ENCODE results near the gene GMDS.

The GMDS gene

GRCh38 chr6:1820714-1821113 is 424.7 kb downstream of the GMDS start:
- no peak for DNase-seq

- DNase-seq = no peak
These were observed 425.2 kb downstream of the GMDS start for GRCh38 chr6:1820165-1820564.

GRCh38 chr6:1819007-1819406 is 426.4 kb downstream of the GMDS start:
- DNase-seq = no peak

- DNase-seq = no peak
These were observed 428.2 kb downstream of the GMDS start for GRCh38 chr6:1817033-1817761.

GRCh38 chr6:1815827-1816452 is 429.5 kb downstream of the GMDS start:
- no peak for DNase-seq

GRCh38 chr6:1814279-1814678 is 431.1 kb downstream of the GMDS start:
- no peak for DNase-seq

- no peak for DNase-seq
These were observed 432.9 kb downstream of the GMDS start for GRCh38 chr6:1812487-1812886.

- no peak for DNase-seq
These were observed 433.4 kb downstream of the GMDS start for GRCh38 chr6:1812034-1812433.

- DNase-seq = no peak
These were observed 434.5 kb downstream of the GMDS start for GRCh38 chr6:1810880-1811279.

- DNase-seq = no peak
These were observed 436.0 kb downstream of the GMDS start for GRCh38 chr6:1809291-1809988.

GRCh38 chr6:1806935-1807334 is 438.5 kb downstream of the GMDS start:
- no peak for DNase-seq

- no peak for DNase-seq
These were observed 442.7 kb downstream of the GMDS start for GRCh38 chr6:1802491-1803395.

GRCh38 chr6:1801401-1801800 is 444.0 kb downstream of the GMDS start:
- no peak for DNase-seq

- DNase-seq = no peak
These were observed 444.6 kb downstream of the GMDS start for GRCh38 chr6:1800845-1801244.

- no peak for DNase-seq
These were observed 446.5 kb downstream of the GMDS start for GRCh38 chr6:1798965-1799325.

GRCh38 chr6:1798303-1798964 is 447.0 kb downstream of the GMDS start:
- no peak for DNase-seq

GRCh38 chr6:1797801-1798200 is 447.6 kb downstream of the GMDS start:
- no peak for DNase-seq

- no peak for DNase-seq
These were observed 448.5 kb downstream of the GMDS start for GRCh38 chr6:1796706-1797529.

- DNase-seq = no peak
These were observed 449.5 kb downstream of the GMDS start for GRCh38 chr6:1795910-1796309.

- peak in 1 of 5 experiments; percentile 41 for DNase-seq
These were observed 452.4 kb downstream of the GMDS start for GRCh38 chr6:1792989-1793388.

GRCh38 chr6:1790684-1791083 is 454.7 kb downstream of the GMDS start:
- DNase-seq = no peak

GRCh38 chr6:1789092-1789491 is 456.3 kb downstream of the GMDS start:
- DNase-seq = no peak

Measured in T-helper 2 cell (primary cell).